Gastroesophageal sphincter (tissue), 3 donors: ENCODE data around the gene CSN1S1.

Experiments
- CTCF ChIP-seq, 4 experiments: fragments of 200-600 bp in 2 of 4; fragments of 450-650 bp in 2 of 4; sonication (generic) in 1 of 4; IDR thresholded peaks; one replicate each; pipeline ENCODE4 v1.5.1; 2017 to 2019; ENCODE audit warnings: antibody characterized with exemption in 4 of 4, mild to moderate bottlenecking in 2 of 4, moderate library complexity in 2 of 4
- EP300 ChIP-seq: sonication (generic); formaldehyde crosslinking; IDR thresholded peaks from one replicate; pipeline ENCODE4 v1.6.1; 2017; ENCODE audit warnings: antibody characterized with exemption, mild to moderate bottlenecking
- POLR2A ChIP-seq, 2 donors: fragments of 450-650 bp; IDR thresholded peaks; one replicate each; pipeline ENCODE4 v1.6.1; 2017; ENCODE audit warnings: antibody characterized with exemption in 2 of 2, mild to moderate bottlenecking in 2 of 2, moderate library complexity in 1 of 2
- POLR2AphosphoS5 ChIP-seq: sonication (generic); formaldehyde crosslinking; IDR thresholded peaks from one replicate; pipeline ENCODE4 v1.6.1; 2017; ENCODE audit warnings: antibody characterized with exemption

DNA sequence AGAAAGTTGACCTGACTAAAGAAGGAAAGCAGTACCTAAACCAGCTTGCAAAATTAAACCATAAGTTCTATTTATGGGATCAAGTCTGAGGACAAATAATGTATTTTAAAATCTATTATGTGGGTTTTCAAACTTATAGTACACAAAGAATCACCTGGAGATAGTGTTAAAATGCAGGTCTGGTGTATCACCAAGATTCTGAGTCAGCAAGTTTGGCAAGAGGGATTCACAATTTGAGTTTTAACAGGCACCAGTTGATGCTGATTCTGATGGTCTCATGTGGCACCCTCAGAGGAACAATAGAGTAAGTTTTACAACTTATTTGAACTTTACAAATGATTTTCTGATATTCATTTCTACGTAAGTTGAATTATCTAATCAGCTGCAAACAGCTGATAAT lies 55.8 kb downstream of the CSN1S1 start:
- TF ChIP-seq CTCF (IDR thresholded peaks at IDR 0.05) (no peak), POLR2AphosphoS5 (no peak), POLR2A (IDR thresholded peaks at IDR 0.05) (no peak), EP300 (no peak)
